ENCODE data around the gene MACO1. TPM values are rescaled to one million over a fixed set of nuclear protein-coding genes. Genes with fewer than 3 reads are reported as not detected.

Gene MACO1
- total and polyA plus RNA-seq, 2 of the 8 experiments (the other 6 are each of a cell fraction or from before 2014, with no cell fraction given) = 3.5 to 15.1 TPM

- TF ChIP-seq ATF2 (IDR thresholded peaks at IDR 0.05; ENCODE audit: low read length) (no peak), SP2 (IDR thresholded peaks at IDR 0.05; ENCODE audit: low read length) (no peak), BRCA1 (IDR thresholded peaks at IDR 0.05; ENCODE audit: low read depth, low read length) (no peak)
Observed at GRCh38 chr1:25504706-25505595, 74.3 kb downstream of the MACO1 start (continued).
